ENCODE measurements around the gene VIPR1. TPM values are rescaled to one million over a fixed set of nuclear protein-coding genes. Genes with fewer than 3 reads are reported as not detected.
A peak's percentile ranks its signal among the peaks of the same experiment; 100 is the strongest.

VIPR1 gene
- total and polyA plus RNA-seq, 2 donors from 2014 or later = 4.9 to 5.3 TPM

GRCh38 chr3:42504334-42505127 lies 2.1 kb downstream of the VIPR1 start:
- no peaks in the 10 kb centered on the region for H3K36me3 ChIP-seq (ENCODE audit: control insufficient read depth in 2 of 3, insufficient read depth in 3 of 3, low read length in 3 of 3)
- no peak for TF ChIP-seq CTCF (IDR thresholded peaks at IDR 0.05; ENCODE audit: borderline replicate concordance, extremely low read depth, insufficient read depth)
- H3K9ac ChIP-seq (ENCODE audit: low read length in 3 of 3) = no peak overlapping the region
- no peaks in the 10 kb centered on the region for H3K9me3 ChIP-seq (ENCODE audit: control insufficient read depth in 2 of 3, insufficient read depth in 1 of 3, low read length in 3 of 3)
- H3K27me3 ChIP-seq (ENCODE audit: control insufficient read depth, insufficient read depth, low read length) = peaks cover 7% of the 10 kb centered on the region
- intact Hi-C loops (cut with DNase I) = no loop called here
- no peak for FAIRE-seq
- H3K4me1 ChIP-seq (ENCODE audit: control insufficient read depth in 2 of 3, insufficient read depth in 2 of 3, low read depth in 1 of 3, low read length in 3 of 3) = peaks cover 0 to 11% (median 0%) of the 10 kb centered on the region in 3 donors
- DNase-seq = peak in 2 of 5 donors; percentile 5 to 35
- no peak overlapping the region for H3K27ac ChIP-seq (ENCODE audit: low read depth in 2 of 2, low read length in 2 of 2)
- H3K4me3 ChIP-seq (ENCODE audit: low read length in 3 of 3) = no peak overlapping the region

- peaks cover 0 to 11% (median 0%) of the 10 kb centered on the region in 3 donors for H3K4me1 ChIP-seq (ENCODE audit: control insufficient read depth in 2 of 3, insufficient read depth in 2 of 3, low read depth in 1 of 3, low read length in 3 of 3)
- no peak for TF ChIP-seq CTCF (IDR thresholded peaks at IDR 0.05; ENCODE audit: borderline replicate concordance, extremely low read depth, insufficient read depth)
- no peaks in the 10 kb centered on the region for H3K36me3 ChIP-seq (ENCODE audit: control insufficient read depth in 2 of 3, insufficient read depth in 3 of 3, low read length in 3 of 3)
- DNase-seq (peak in 2 of 5 donors; percentile 8 to 20), FAIRE-seq (no peak)
- peaks cover 6% of the 10 kb centered on the region for H3K27me3 ChIP-seq (ENCODE audit: control insufficient read depth, insufficient read depth, low read length)
- intact Hi-C loops (cut with DNase I) = no loop called here
- H3K9me3 ChIP-seq (ENCODE audit: control insufficient read depth in 2 of 3, insufficient read depth in 1 of 3, low read length in 3 of 3) = no peaks in the 10 kb centered on the region
- H3K4me3 ChIP-seq (ENCODE audit: low read length in 3 of 3) = no peak overlapping the region
- no peak overlapping the region for H3K9ac ChIP-seq (ENCODE audit: low read length in 3 of 3)
- H3K27ac ChIP-seq (ENCODE audit: low read depth in 2 of 2, low read length in 2 of 2) = no peak overlapping the region
Observed at GRCh38 chr3:42505128-42505848, 2.8 kb downstream of the VIPR1 start.

GRCh38 chr3:42505849-42506410 lies 3.5 kb downstream of the VIPR1 start:
- no peak for TF ChIP-seq CTCF (IDR thresholded peaks at IDR 0.05; ENCODE audit: borderline replicate concordance, extremely low read depth, insufficient read depth)
- H3K9ac ChIP-seq (ENCODE audit: low read length in 3 of 3) = no peak overlapping the region
- no peak for FAIRE-seq
- no peaks in the 10 kb centered on the region for H3K27me3 ChIP-seq (ENCODE audit: control insufficient read depth, insufficient read depth, low read length)
- H3K9me3 ChIP-seq (ENCODE audit: control insufficient read depth in 2 of 3, insufficient read depth in 1 of 3, low read length in 3 of 3) = no peaks in the 10 kb centered on the region
- no peak overlapping the region for H3K4me3 ChIP-seq (ENCODE audit: low read length in 3 of 3)
- intact Hi-C loops (cut with DNase I) = no loop called here
- peaks cover 0 to 11% (median 0%) of the 10 kb centered on the region in 3 donors for H3K4me1 ChIP-seq (ENCODE audit: control insufficient read depth in 2 of 3, insufficient read depth in 2 of 3, low read depth in 1 of 3, low read length in 3 of 3)
- peak in 2 of 5 donors; percentile 5 to 11 for DNase-seq
- H3K27ac ChIP-seq (ENCODE audit: low read depth in 2 of 2, low read length in 2 of 2) = no peak overlapping the region
- no peaks in the 10 kb centered on the region for H3K36me3 ChIP-seq (ENCODE audit: control insufficient read depth in 2 of 3, insufficient read depth in 3 of 3, low read length in 3 of 3)

All from kidney (tissue), 14 donors.